ENCODE measurements around the gene DSTN. TPM values are rescaled to one million over a fixed set of nuclear protein-coding genes. Genes with fewer than 3 reads are reported as not detected.

DSTN gene
- total RNA-seq, 1 experiment from 2014 or later: 218 TPM

DNA sequence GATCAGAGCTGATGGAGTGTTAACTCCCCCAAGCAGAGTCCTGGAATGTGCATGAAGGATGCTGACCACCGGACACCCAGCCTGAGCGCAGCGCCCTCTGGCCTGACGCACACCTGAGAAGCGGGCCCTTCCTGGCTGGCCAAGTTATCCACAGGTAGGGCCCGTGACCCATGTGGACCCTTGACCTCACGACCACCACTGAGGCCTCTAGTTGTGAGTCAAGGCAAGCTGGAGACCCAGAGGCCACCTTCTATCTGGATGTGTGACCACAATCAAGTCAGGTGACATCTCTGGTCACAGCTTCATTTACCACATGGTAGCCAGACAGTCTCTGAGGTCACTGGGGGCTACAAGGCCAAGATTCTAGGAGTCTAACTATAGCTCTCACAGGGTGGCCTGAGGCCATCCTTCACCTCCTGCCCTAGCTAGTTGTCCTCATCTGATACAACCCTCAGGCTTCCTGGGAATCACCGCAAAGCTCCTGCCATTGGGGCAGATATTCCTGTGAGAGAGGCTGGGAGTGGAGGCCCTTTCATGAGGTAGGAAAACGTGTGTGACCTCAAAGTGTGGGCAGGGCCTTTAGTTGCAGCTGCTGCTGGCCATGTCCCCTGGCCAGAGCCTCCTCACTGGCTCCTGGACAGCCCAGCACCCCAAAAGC is 53.1 kb downstream of the DSTN start:
- DNase-seq (ENCODE audit: low read depth): no peak

- DNase-seq (ENCODE audit: low read depth): no peak
Observed at GRCh38 chr20:17624070-17624469, 54.2 kb downstream of the DSTN start.

- no peak for DNase-seq (ENCODE audit: low read depth)
Observed at GRCh38 chr20:17624551-17625245, 54.8 kb downstream of the DSTN start.

GRCh38 chr20:17625246-17626051 is 55.6 kb downstream of the DSTN start:
- no peak for DNase-seq (ENCODE audit: low read depth)

- no peak for DNase-seq (ENCODE audit: low read depth)
Observed at GRCh38 chr20:17626217-17627007, 56.5 kb downstream of the DSTN start.

- no peak for DNase-seq (ENCODE audit: low read depth)
Observed at GRCh38 chr20:17627101-17627955, 57.5 kb downstream of the DSTN start.

DNA sequence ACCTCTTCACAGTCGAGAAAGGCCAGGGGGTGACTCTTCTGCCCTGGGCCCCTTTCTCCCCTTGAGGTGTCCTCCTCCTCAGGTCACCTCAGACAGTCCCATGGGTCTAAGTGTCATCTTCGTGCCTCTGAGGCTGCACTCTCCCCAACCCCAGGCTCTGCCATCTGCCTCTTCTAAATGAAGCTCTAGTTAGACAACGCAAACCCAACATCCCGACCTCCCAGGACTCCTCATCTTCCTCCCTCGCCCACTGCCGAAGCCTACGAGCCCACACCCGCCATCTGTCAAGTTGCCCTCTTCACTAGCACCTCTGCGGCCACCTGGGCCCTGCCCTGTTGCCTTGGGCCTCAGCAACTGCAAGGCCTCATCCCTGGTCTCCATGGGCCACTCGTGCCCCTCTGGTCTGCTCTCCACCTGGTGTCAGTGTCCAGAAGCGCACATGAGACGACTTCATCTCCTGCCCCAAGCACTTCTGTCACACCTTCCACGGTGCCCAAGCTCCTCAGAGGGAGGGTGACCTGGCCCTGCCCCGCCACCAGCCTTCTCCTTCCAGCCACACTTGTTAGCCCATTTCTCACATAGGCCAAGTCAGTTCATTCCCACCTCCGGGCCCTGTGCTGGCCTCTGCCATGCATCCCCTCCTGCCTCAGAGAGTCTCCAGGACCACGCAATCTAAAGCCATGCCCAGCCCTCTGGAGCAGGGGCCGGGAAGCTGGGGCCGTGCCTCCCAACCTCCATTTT is 58.4 kb downstream of the DSTN start:
- no peak for DNase-seq (ENCODE audit: low read depth)

DNA sequence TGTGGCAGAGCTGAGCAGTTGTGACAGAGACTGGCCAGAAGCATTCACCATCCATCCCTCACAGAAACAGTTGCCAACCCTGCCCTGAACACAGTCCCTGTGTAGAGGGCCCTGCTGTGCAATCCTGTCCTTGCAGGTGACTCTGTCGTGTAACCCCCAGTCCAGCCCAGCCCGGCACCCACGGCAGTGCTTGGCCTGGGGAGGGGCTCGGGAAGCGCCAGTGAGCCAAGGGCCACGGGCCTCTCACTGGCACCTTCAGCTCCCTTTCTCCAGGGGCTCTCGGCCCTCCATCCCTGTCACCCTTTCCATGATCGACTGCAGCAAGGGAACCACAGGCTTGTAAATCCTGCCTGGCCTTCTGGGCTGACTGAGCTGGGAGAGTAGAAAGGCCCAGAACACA is 59.1 kb downstream of the DSTN start:
- DNase-seq (ENCODE audit: low read depth): no peak

GRCh38 chr20:17629678-17630089 is 59.8 kb downstream of the DSTN start:
- DNase-seq (ENCODE audit: low read depth): no peak

DNA sequence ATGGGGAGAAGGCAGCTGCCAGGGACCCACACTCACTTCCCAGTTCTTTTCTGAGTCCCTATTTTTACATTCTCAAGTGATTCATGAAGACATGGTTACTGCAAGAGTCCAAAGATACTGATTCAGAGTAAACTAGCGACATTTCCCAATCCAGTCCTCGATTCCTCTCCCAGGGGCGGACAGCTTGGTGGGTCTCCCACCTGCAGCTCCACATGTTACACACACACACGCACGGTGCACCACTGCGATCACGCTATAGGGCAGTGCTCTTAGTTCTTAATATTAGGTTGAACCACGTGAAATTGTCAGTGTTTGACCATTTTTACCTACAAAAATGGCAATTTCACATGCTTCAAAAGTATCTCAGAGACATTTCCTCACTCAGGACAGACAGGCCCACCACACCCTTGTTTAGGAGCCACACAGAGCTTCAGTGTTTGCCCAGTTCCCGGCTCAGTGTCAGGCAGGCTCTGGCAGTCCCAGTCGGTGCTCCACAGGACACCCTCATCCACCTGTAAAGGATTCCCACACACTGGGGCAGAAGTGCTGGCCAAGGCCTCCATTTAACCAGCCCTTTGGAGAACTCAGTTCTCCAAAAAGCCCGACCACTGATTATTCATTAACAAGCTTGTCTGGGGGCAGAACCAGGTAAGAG is 60.4 kb downstream of the DSTN start:
- no peak for DNase-seq (ENCODE audit: low read depth)

DNA sequence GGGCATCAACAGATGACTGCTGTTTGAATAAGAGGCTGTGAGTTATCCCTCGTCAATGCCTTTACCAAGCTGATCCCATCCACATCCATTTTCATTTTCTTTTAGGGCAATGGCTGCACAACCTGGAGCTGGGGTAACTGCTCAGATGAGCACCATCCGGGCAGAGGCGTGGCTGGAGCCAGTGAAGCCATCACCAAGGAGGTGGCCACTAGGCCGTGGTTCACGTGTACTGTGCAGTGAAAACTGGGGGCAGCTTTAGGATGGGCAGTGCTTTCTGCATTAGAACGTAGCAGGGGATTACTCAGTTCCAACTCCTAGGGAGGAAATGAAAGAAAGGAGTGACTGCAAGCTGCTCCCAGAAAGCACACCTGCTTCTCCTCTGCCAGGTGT is 60.9 kb downstream of the DSTN start:
- no peak for DNase-seq (ENCODE audit: low read depth)

DNA sequence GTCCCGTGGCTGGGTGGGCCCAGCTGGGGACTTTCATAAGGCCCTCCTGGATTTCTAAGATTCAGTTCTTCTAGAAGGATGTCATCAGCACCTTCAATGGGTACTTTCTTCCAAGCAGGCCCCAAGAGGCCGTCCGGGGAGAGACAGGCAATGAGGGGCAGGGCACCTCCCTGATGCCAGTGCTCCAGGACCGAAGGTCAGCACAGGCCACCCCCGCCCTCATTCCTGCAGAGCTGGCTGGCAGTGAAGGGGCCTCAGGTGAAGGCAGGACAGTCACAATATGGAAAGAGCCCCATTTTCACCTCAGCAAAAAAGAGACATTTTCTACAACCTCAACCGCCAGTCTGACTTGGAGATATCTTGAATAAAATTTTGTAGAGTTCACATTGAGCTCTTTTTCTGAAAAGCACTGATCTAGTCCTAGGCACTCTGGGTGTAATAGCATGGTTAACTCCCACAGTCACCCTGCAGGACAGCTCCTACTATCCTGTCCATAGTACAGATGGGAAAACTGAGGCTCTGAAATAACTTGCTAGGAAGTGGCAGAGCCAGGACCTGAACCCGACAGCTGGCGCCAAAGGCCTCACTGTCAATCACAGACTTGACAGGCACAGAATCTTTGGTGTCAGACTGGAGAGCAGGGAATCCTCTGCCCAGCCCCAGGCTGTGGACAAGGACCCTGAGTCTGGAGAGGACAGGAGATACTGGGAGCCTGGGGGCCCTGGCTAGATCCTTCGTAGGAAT is 61.9 kb downstream of the DSTN start:
- no peak for DNase-seq (ENCODE audit: low read depth)

DNA sequence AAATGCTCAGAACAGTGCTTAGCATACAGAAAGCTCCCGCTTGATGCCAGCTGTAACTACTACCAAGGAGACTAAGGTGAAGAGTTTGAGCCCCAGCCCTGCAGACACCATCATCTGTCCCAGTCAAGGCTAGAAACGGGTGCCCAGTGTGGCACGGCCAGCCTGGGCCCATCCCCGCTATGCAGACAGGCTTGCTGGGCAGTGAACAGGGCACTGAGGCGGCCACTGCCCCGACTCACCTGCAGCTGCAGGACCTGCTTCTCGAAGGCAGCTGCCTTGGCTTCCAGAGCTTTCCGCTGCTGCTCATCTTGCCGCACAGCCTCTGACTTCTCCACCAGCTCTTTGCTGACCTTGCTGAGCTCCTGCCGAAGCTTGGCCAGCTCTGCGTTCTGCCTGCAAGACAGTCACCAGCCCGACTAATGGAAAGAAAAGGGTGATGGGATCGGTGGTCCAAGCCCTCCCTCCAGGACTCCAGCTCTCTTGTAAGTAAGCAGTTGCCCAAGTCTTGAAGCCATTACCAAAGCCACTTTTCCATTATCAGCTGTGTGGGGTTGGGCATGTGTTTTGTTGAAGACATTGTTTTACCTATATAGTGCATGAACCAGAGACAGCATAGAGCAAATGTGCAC is 63.5 kb downstream of the DSTN start:
- DNase-seq (ENCODE audit: low read depth): no peak

- DNase-seq (ENCODE audit: low read depth): no peak
Observed at GRCh38 chr20:17633850-17634500, 64.1 kb downstream of the DSTN start.

GRCh38 chr20:17634661-17635331 is 64.9 kb downstream of the DSTN start:
- no peak for DNase-seq (ENCODE audit: low read depth)

- DNase-seq (ENCODE audit: low read depth): no peak
Observed at GRCh38 chr20:17635332-17636244, 65.7 kb downstream of the DSTN start.

Measured in LHCN-M2 (cell line).